Epithelial cell of proximal tubule (primary cell): ENCODE measurements around the gene JTB. TPM values are rescaled to one million over a fixed set of nuclear protein-coding genes. Genes with fewer than 3 reads are reported as not detected.
A peak's percentile ranks its signal among the peaks of the same experiment; 100 is the strongest.

ENCODE experiments used
- DNase-seq: peaks from one replicate; pipeline ENCODE4 v3.0.0-alpha.2; 2011; ENCODE audit warnings: low read depth
- H3K4me3 ChIP-seq: 2 replicates; pipeline ENCODE4 v1.5.1; 2011; ENCODE audit warnings: low read depth, mild to moderate bottlenecking, low read length
- CTCF ChIP-seq: conservative IDR thresholded peaks from 2 replicates; pipeline ENCODE4 v1.5.1; 2012; ENCODE audit warnings: low read depth, mild to moderate bottlenecking, low read length
- total RNA-seq: library from RNA; depleted of rRNA; stranded (reverse); fragments of >200 nt; gene quantifications from 2 replicates; pipeline ENCODE4 v1.2.3, GENCODE V29; 2015

The JTB gene
- total RNA-seq, 1 donor from 2014 or later = 170 TPM

GRCh38 chr1:153976819-153977249 is 640 bp downstream of the JTB start:
- no peak for TF ChIP-seq CTCF
- H3K4me3 ChIP-seq = peak overlapping the region; percentile 85
- no peak for DNase-seq

DNA sequence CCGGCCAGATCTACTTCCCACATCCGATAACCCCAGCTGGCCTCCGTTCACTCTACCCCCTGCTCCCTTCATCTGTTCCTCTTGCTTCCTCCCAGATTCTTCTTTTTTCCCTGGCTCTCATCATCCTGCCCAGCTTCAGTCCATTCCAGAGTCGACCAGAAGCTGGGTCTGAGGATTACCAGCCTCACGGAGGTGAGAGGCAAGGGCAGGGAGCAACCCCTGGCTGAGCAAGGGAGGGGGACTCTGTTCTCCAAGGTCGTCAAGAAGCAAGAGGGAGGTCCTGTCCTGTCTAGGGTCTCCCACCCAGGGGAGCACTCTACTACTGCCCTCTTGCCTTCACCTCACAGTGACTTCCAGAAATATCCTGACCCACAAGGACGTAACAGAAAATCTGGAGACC is 3.9 kb downstream of the JTB start:
- no peak for DNase-seq
- no peak overlapping the region for H3K4me3 ChIP-seq
- TF ChIP-seq CTCF = no peak

GRCh38 chr1:153973071-153973470 is 4.4 kb downstream of the JTB start:
- H3K4me3 ChIP-seq = no peak overlapping the region
- no peak for DNase-seq
- TF ChIP-seq CTCF = no peak

DNA sequence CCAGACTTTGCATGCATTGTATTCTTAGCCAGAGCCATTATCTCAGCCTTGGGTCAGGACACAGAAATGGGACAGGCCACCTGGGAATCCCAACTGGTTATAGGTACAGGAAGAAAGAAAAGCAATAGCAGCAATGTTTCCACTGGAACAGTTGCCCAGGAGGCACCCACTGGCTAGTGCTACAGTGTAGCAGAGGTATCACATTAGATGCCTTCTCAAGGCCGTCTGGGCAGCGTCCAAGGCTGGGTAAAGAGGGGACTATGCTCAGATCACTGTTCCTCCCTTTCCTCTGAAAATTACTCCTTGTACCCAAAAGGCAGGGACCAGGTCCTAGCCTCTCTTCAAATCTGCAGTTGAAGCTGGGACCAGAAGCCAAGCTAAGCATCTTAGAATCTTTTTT is 7.1 kb downstream of the JTB start:
- H3K4me3 ChIP-seq = no peak overlapping the region
- no peak for TF ChIP-seq CTCF
- no peak for DNase-seq

DNA sequence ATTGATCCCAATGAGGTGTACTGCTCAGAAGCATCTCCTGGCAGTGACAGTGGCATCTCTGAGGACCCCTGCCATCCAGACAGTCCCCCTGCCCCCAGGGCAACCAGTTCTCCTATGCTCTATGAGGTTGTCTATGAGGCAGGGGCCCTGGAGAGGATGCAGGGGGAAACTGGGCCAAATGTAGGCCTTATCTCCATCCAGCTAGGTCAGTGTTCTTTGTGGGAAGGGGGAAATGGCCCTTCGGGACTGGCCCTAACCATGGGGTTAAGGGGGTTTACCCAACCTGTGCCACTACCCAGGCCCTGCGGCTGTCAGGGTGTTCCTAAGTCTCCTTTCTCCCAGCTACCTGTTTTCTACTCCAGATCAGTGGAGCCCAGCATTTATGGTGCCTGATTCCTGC is 8.5 kb downstream of the JTB start:
- TF ChIP-seq CTCF = no peak
- H3K4me3 ChIP-seq = peak overlapping the region; percentile 67
- no peak for DNase-seq

- no peak for TF ChIP-seq CTCF
These were observed 9.1 kb downstream of the JTB start for GRCh38 chr1:153968408-153968807.

GRCh38 chr1:153968000-153968363 is 9.5 kb downstream of the JTB start:
- no peak for TF ChIP-seq CTCF
- no peak for DNase-seq
- peak overlapping the region; percentile 67 for H3K4me3 ChIP-seq

More at GRCh38 chr1:153968408-153968807, 9.1 kb downstream of the JTB start:
- peak overlapping the region; percentile 67 for H3K4me3 ChIP-seq
- DNase-seq = no peak
